Measurements from ENCODE around the gene GMCL2.

DNA sequence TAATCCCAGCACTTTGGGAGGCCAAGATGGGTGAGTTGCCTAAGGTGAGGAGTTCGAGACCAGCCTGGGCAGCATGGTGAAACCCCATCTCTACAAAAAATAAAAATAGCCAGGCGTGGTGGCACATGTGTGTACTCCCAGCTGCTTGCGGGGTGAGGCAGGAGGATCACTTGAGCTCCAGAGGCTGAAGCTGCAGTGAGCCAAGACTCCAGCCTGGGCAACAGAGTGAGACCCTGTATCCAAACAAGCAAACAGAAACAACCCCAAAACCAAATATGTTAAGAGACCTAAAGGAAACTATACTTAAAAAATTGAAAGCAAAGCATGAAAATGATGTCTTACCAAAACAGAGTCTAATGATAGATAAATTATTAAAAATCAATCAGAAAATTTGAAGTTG is 29.6 kb upstream of the GMCL2 start:
- TF ChIP-seq EZH2 (IDR thresholded peaks at IDR 0.05; ENCODE audit: borderline replicate concordance) (no peak), EZH2phosphoT487 (IDR thresholded peaks at IDR 0.05; ENCODE audit: low read depth, severe bottlenecking, unreplicated experiment) (no peak)
- TF ChIP-seq, protein P1, sequence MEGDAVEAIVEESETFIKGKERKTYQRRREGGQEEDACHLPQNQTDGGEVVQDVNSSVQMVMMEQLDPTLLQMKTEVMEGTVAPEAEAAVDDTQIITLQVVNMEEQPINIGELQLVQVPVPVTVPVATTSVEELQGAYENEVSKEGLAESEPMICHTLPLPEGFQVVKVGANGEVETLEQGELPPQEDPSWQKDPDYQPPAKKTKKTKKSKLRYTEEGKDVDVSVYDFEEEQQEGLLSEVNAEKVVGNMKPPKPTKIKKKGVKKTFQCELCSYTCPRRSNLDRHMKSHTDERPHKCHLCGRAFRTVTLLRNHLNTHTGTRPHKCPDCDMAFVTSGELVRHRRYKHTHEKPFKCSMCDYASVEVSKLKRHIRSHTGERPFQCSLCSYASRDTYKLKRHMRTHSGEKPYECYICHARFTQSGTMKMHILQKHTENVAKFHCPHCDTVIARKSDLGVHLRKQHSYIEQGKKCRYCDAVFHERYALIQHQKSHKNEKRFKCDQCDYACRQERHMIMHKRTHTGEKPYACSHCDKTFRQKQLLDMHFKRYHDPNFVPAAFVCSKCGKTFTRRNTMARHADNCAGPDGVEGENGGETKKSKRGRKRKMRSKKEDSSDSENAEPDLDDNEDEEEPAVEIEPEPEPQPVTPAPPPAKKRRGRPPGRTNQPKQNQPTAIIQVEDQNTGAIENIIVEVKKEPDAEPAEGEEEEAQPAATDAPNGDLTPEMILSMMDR (IDR thresholded peaks at IDR 0.05; ENCODE audit: poor library complexity): no peak
